Spleen (tissue), 11 donors: ENCODE data around the gene TENT5C. TPM values are rescaled to one million over a fixed set of nuclear protein-coding genes. Genes with fewer than 3 reads are reported as not detected.

Source experiments
- DNase-seq: peaks from one replicate; pipeline ENCODE4 v3.0.0-alpha.2; 2020
- H3K27ac ChIP-seq, 8 donors: fragments of 200-600 bp; sonication (generic) in 7 of 8; 1 replicate in 4 of 8; 2 replicates in 4 of 8; pipeline versions ENCODE4 v1.5.0 to v1.8.0; 2016 to 2021; ENCODE audit warnings: inconsistent platforms in 4 of 8, mild to moderate bottlenecking in 4 of 8, moderate library complexity in 1 of 8
- H3K27me3 ChIP-seq, 7 donors: fragments of 200-600 bp; sonication (generic) in 6 of 7; replicated peaks in 1 of 7; 1 replicate in 4 of 7; 2 replicates in 3 of 7; pipeline versions ENCODE4 v1.5.0 to v1.8.0; 2016 to 2021; ENCODE audit warnings: inconsistent platforms in 3 of 7, mild to moderate bottlenecking in 1 of 7
- H3K36me3 ChIP-seq, 6 donors: fragments of 200-600 bp; sonication (generic) in 5 of 6; 1 replicate in 4 of 6; 2 replicates in 2 of 6; pipeline versions ENCODE4 v1.5.0 to v1.8.0; 2016 to 2021; ENCODE audit warnings: inconsistent platforms in 2 of 6
- H3K4me1 ChIP-seq, 6 donors: fragments of 200-600 bp; sonication (generic) in 5 of 6; 1 replicate in 3 of 6; 2 replicates in 3 of 6; pipeline versions ENCODE4 v1.5.0 to v1.8.0; 2016 to 2021; ENCODE audit warnings: inconsistent platforms in 3 of 6
- H3K4me3 ChIP-seq, 8 donors: fragments of 200-600 bp; sonication (generic) in 7 of 8; 1 replicate in 4 of 8; 2 replicates in 4 of 8; pipeline versions ENCODE4 v1.5.0 to v1.8.0; 2016 to 2021; ENCODE audit warnings: inconsistent platforms in 4 of 8, mild to moderate bottlenecking in 4 of 8, moderate library complexity in 2 of 8
- H3K9me3 ChIP-seq, 8 donors: fragments of 200-600 bp; sonication (generic) in 7 of 8; 1 replicate in 4 of 8; 2 replicates in 4 of 8; pipeline versions ENCODE4 v1.5.0 to v1.8.0; 2016 to 2021; ENCODE audit warnings: inconsistent platforms in 4 of 8
- POLR2A ChIP-seq, 3 donors: fragments of 450-650 bp; IDR thresholded peaks; one replicate each; pipeline ENCODE4 v1.5.1; 2017; ENCODE audit warnings: antibody characterized with exemption in 3 of 3, mild to moderate bottlenecking in 1 of 3
- POLR2AphosphoS5 ChIP-seq, 3 donors: sonication (generic); formaldehyde crosslinking; IDR thresholded peaks; one replicate each; pipeline ENCODE4 v1.5.1; 2017; ENCODE audit warnings: antibody characterized with exemption in 3 of 3
- WGBS, 5 donors: extraction: QIAGEN DNeasy Blood & Tissue Kit in 3 of 5; methylation state at CpG; one replicate each; pipeline versions ENCODE4 v1.1.5 to v1.1.7; 2013 to 2018; 5-methylcytosine and 5-hydroxymethylcytosine counted together
- intact Hi-C: fragments of 100-400 bp; cut with DNase I; formaldehyde crosslinking; loops from one replicate; pipeline ENCODE4 v1.15.0; 2023; ENCODE audit warnings: low total_unique reads
- polyA plus RNA-seq, 3 donors: library from polyadenylated mRNA; stranded (reverse); fragments of 200-250 nt; gene quantifications; one replicate each; pipeline ENCODE4 v1.2.1, GENCODE V29; 2013
- total RNA-seq, 7 donors: library from RNA; depleted of rRNA in 3 of 7; stranded (reverse); fragments of >200 nt in 3 of 7; fragmentation: NEBNext Ultra II Directional in 4 of 7; extraction: Animal tissue kit (Norgen Biotek cat#: 25700) in 4 of 7; gene quantifications; one replicate each; pipeline versions ENCODE4 v1.1.0 to v1.2.1, GENCODE V29; 2016 to 2021
- TF ChIP-seq, protein P1 (sequence below), 11 experiments: fragments of 200-600 bp in 7 of 11; fragments of 450-650 bp in 4 of 11; sonication (generic) in 4 of 11; IDR thresholded peaks in 8 of 11; conservative IDR thresholded peaks in 3 of 11; 1 replicate in 7 of 11; 2 replicates in 4 of 11; pipeline versions ENCODE4 v1.4.0 to v1.8.0; 2016 to 2021; ENCODE audit warnings: antibody characterized with exemption in 11 of 11, inconsistent platforms in 4 of 11, mild to moderate bottlenecking in 1 of 11
- donor health status: healthy with polysubstance abuse.
- donor health status: DM: no; HTN: no; CAD: no; lungs with moderate emphysema.
- donor health status: DM: no; HTN: no; CAD: no.
- donor health status: Bipolar disorder and iron deficiency.
- donor health status: healthy.
- donor health status: DM: no; HTN: no; CAD: no.
- donor health status: DM: yes; HTN: yes; CAD: no.

The TENT5C gene
- total and polyA plus RNA-seq, 10 donors = 5.6 to 181 (median 37.0) TPM

DNA sequence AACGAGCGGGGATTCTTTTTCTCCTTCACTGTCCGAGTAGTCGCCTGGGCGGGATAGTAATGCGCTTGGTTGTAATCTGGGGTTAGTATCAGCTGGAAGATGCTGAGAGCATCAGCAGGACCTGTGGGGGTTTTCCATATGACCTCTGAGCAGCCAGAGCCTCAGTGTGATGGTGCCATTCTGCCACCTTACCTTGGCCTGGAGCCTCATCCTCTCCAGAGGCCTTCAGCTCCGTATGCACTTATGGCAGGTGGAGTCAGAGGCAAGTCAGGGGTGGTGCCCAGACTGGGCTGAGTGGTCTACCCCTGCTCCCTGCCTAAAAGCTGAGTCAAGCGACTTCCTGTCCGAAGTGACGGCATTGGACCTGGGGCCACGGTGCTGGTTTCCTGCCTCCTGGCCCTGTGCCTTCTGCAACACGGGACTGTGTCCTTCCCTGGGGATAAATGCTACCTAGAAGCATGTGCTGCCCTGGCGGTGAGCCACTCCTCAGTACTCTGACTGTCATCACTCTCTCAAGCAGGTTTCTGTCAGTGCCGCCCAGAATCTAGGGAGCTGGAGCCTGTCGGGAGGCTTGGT is 24.7 kb downstream of the TENT5C start:
- peak overlapping the region in 2 of 8 donors; percentile 43 to 49 for H3K27ac ChIP-seq
- H3K36me3 ChIP-seq = peaks cover 0 to 13% (median 0%) of the 10 kb centered on the region in 6 donors
- DNase-seq = peak; percentile 74
- H3K27me3 ChIP-seq = no peaks in the 10 kb centered on the region
- intact Hi-C loops = no loop called here
- no peaks in the 10 kb centered on the region for H3K9me3 ChIP-seq
- TF ChIP-seq POLR2A (IDR thresholded peaks at IDR 0.05) (no peak), POLR2AphosphoS5 (IDR thresholded peaks at IDR 0.05) (peak in 1 of 3 donors; percentile 48)
- H3K4me3 ChIP-seq = no peak overlapping the region
- peaks cover 4 to 71% (median 29%) of the 10 kb centered on the region in 6 donors for H3K4me1 ChIP-seq
- WGBS, 5 donors = 83 to 92% (median 84%) methylated on average over 15 of the region's 15 CpGs

DNA sequence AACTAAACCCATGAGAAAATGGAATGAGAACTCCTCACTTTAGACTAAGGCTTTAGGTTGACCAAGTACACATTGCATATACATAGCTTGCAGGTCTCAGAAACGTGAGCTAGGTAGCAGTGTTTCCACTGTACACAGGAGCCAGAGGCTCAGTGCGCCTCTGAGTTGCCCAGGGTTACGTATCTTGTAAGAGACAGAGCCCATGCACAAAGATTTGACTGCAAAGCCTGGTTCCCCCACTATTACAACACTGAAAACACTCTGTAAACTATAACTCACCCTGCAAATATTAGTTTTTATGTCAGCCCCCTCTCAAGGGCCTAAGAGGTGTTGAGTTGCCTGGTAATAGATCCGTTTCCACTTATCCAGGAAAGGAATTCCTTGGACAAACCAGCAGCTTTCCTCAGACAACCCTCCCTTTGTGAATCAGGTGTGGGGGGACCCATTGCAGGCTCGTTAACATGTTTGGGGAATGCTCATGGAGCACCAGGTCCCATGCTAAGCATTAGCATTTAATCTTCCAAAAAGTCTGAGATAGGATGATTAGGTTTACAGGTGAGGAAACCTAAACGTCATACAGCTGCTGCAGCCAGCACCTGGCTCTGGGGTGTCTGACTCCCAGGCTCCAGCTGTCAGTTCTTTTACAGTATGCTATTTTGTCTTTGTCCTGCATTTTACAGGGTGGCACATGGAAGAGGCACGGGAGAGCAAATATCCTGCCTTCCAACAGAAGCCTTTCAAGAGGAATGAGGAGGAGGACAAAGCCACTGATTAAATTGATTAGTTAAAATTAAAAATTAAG is 25.7 kb downstream of the TENT5C start:
- DNase-seq = peak; percentile 28
- H3K4me1 ChIP-seq = peaks cover 4 to 75% (median 37%) of the 10 kb centered on the region in 6 donors
- 84 to 89% (median 85%) methylated on average over 7 of the region's 7 CpGs for WGBS, 5 donors

DNA sequence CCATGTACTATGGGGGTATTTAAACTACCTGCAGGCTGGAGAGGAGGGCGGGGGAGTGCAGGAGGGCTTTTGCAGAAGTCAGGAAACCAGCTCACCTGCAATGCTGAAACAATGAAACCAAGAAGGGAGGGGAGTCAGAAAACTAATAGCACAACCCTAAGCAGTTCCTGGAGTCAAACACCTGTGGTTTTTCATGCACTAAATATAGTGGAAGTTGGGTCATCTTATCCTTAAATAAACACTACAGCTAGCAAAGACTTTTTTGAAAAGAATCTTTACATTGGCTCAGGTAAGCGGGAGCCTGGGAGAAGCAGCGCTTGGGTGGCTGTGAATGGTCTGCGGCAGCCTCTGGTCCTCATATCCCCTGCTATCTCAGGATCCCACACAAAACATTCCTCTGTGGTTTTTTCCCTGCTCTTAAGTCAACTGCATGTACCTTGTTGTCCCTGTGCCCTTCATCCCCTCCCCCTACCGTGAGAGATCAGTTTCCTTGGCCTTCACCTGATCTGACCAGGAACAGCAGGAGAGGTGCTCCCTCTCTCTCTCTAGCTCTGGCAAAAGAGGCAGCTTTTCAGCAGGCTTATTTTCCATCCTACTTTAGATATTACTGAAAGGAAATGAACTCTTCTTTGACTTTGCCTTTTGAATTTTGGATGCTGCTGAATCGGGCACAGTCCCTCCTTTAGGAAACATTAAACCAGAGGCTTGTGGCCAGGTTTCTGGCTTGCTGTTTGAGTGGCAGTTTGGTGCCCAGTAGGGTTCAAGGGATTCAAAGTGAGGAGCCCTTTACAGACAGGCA is 26.6 kb downstream of the TENT5C start:
- TF ChIP-seq POLR2A (IDR thresholded peaks at IDR 0.05) (no peak), POLR2AphosphoS5 (IDR thresholded peaks at IDR 0.05) (no peak)
- TF ChIP-seq, protein P1, sequence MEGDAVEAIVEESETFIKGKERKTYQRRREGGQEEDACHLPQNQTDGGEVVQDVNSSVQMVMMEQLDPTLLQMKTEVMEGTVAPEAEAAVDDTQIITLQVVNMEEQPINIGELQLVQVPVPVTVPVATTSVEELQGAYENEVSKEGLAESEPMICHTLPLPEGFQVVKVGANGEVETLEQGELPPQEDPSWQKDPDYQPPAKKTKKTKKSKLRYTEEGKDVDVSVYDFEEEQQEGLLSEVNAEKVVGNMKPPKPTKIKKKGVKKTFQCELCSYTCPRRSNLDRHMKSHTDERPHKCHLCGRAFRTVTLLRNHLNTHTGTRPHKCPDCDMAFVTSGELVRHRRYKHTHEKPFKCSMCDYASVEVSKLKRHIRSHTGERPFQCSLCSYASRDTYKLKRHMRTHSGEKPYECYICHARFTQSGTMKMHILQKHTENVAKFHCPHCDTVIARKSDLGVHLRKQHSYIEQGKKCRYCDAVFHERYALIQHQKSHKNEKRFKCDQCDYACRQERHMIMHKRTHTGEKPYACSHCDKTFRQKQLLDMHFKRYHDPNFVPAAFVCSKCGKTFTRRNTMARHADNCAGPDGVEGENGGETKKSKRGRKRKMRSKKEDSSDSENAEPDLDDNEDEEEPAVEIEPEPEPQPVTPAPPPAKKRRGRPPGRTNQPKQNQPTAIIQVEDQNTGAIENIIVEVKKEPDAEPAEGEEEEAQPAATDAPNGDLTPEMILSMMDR (IDR thresholded peaks at IDR 0.05 in 8 of 11, conservative IDR thresholded peaks at IDR 0.05 in 3 of 11) = no peak
- Histone ChIP-seq H3K36me3 (no peaks in the 10 kb centered on the region), H3K4me3 (no peak overlapping the region), H3K4me1 (peaks cover 4 to 75% (median 44%) of the 10 kb centered on the region in 6 donors), H3K9me3 (no peaks in the 10 kb centered on the region), H3K27me3 (no peaks in the 10 kb centered on the region), H3K27ac (peak overlapping the region in 2 of 8 donors; percentile 56 to 68)
- WGBS, 5 donors = 71 to 79% (median 76%) methylated on average over 6 of the region's 6 CpGs
- peak; percentile 30 for DNase-seq
- intact Hi-C loops = no loop called here

More for the DNA sequence above, 25.7 kb downstream of the TENT5C start:
- TF ChIP-seq POLR2A (IDR thresholded peaks at IDR 0.05) (no peak), POLR2AphosphoS5 (IDR thresholded peaks at IDR 0.05) (no peak)
- TF ChIP-seq, protein P1 (IDR thresholded peaks at IDR 0.05 in 8 of 11, conservative IDR thresholded peaks at IDR 0.05 in 3 of 11) = no peak
- H3K4me3 ChIP-seq = no peak overlapping the region
- H3K27me3 ChIP-seq = no peaks in the 10 kb centered on the region
- intact Hi-C loops = no loop called here
- H3K9me3 ChIP-seq = no peaks in the 10 kb centered on the region
- H3K27ac ChIP-seq = peak overlapping the region in 2 of 8 donors; percentile 43 to 49
- H3K36me3 ChIP-seq = peaks cover 0 to 4% (median 0%) of the 10 kb centered on the region in 6 donors

- peak overlapping the region in 2 of 8 donors; percentile 56 to 68 for H3K27ac ChIP-seq
Measured at GRCh38 chr1:117633068-117633345, 27.2 kb downstream of the TENT5C start.

More at GRCh38 chr1:117633068-117633345, 27.2 kb downstream of the TENT5C start:
- Histone ChIP-seq H3K36me3 (no peaks in the 10 kb centered on the region), H3K9me3 (no peaks in the 10 kb centered on the region), H3K4me3 (no peak overlapping the region), H3K4me1 (peaks cover 2 to 75% (median 41%) of the 10 kb centered on the region in 6 donors), H3K27me3 (no peaks in the 10 kb centered on the region)
- DNase-seq = peak; percentile 23
- intact Hi-C loops = no loop called here
- 87 to 92% (median 89%) methylated on average over 5 of the region's 5 CpGs for WGBS, 5 donors
- no peak for TF ChIP-seq POLR2AphosphoS5 (IDR thresholded peaks at IDR 0.05)
- no peak for TF ChIP-seq POLR2A (IDR thresholded peaks at IDR 0.05)
- TF ChIP-seq, protein P1 (IDR thresholded peaks at IDR 0.05 in 8 of 11, conservative IDR thresholded peaks at IDR 0.05 in 3 of 11) = no peak
